ENCODE data around the gene WFDC9. TPM values are rescaled to one million over a fixed set of nuclear protein-coding genes. Genes with fewer than 3 reads are reported as not detected.

The WFDC9 gene
- total RNA-seq, 1 donor from 2014 or later: not detected

- Mint-ChIP-seq H3K4me3 (ENCODE audit: unreplicated experiment) (no peak overlapping the region), H3K27me3 (ENCODE audit: unreplicated experiment) (no peaks in the 10 kb centered on the region), H3K27ac (ENCODE audit: unreplicated experiment) (no peak overlapping the region), H3K9me3 (ENCODE audit: unreplicated experiment) (no peaks in the 10 kb centered on the region), H3K4me1 (ENCODE audit: unreplicated experiment) (no peaks in the 10 kb centered on the region), H3K36me3 (ENCODE audit: low read depth, unreplicated experiment) (no peaks in the 10 kb centered on the region)
- no peak for DNase-seq (ENCODE audit: low spot score)
- TF ChIP-seq, protein P1, sequence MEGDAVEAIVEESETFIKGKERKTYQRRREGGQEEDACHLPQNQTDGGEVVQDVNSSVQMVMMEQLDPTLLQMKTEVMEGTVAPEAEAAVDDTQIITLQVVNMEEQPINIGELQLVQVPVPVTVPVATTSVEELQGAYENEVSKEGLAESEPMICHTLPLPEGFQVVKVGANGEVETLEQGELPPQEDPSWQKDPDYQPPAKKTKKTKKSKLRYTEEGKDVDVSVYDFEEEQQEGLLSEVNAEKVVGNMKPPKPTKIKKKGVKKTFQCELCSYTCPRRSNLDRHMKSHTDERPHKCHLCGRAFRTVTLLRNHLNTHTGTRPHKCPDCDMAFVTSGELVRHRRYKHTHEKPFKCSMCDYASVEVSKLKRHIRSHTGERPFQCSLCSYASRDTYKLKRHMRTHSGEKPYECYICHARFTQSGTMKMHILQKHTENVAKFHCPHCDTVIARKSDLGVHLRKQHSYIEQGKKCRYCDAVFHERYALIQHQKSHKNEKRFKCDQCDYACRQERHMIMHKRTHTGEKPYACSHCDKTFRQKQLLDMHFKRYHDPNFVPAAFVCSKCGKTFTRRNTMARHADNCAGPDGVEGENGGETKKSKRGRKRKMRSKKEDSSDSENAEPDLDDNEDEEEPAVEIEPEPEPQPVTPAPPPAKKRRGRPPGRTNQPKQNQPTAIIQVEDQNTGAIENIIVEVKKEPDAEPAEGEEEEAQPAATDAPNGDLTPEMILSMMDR (IDR thresholded peaks at IDR 0.05; ENCODE audit: unreplicated experiment): no peak
Observed at GRCh38 chr20:45617591-45617990, 13.5 kb downstream of the WFDC9 start.

- Mint-ChIP-seq H3K9me3 (ENCODE audit: unreplicated experiment) (peaks cover 3% of the 10 kb centered on the region), H3K27me3 (ENCODE audit: unreplicated experiment) (no peaks in the 10 kb centered on the region), H3K4me1 (ENCODE audit: unreplicated experiment) (peaks cover 4% of the 10 kb centered on the region), H3K27ac (ENCODE audit: unreplicated experiment) (no peak overlapping the region), H3K4me3 (ENCODE audit: unreplicated experiment) (no peak overlapping the region), H3K36me3 (ENCODE audit: low read depth, unreplicated experiment) (peaks cover 3% of the 10 kb centered on the region)
- TF ChIP-seq, protein P1 (IDR thresholded peaks at IDR 0.05; ENCODE audit: unreplicated experiment): no peak
- DNase-seq (ENCODE audit: low spot score): no peak
Observed at GRCh38 chr20:45612314-45612713, 18.8 kb downstream of the WFDC9 start.

- TF ChIP-seq, protein P1 (IDR thresholded peaks at IDR 0.05; ENCODE audit: unreplicated experiment): no peak
- Mint-ChIP-seq H3K27me3 (ENCODE audit: unreplicated experiment) (no peaks in the 10 kb centered on the region), H3K4me3 (ENCODE audit: unreplicated experiment) (no peak overlapping the region), H3K27ac (ENCODE audit: unreplicated experiment) (no peak overlapping the region), H3K36me3 (ENCODE audit: low read depth, unreplicated experiment) (peaks cover 3% of the 10 kb centered on the region), H3K9me3 (ENCODE audit: unreplicated experiment) (peaks cover 6% of the 10 kb centered on the region), H3K4me1 (ENCODE audit: unreplicated experiment) (peaks cover 4% of the 10 kb centered on the region)
- DNase-seq (ENCODE audit: low spot score): no peak
Observed at GRCh38 chr20:45611054-45611453, 20.0 kb downstream of the WFDC9 start.

- Mint-ChIP-seq H3K4me3 (ENCODE audit: unreplicated experiment) (no peak overlapping the region), H3K4me1 (ENCODE audit: unreplicated experiment) (peaks cover 4% of the 10 kb centered on the region), H3K9me3 (ENCODE audit: unreplicated experiment) (peaks cover 6% of the 10 kb centered on the region), H3K27me3 (ENCODE audit: unreplicated experiment) (no peaks in the 10 kb centered on the region), H3K36me3 (ENCODE audit: low read depth, unreplicated experiment) (peaks cover 7% of the 10 kb centered on the region), H3K27ac (ENCODE audit: unreplicated experiment) (no peak overlapping the region)
- TF ChIP-seq, protein P1 (IDR thresholded peaks at IDR 0.05; ENCODE audit: unreplicated experiment): no peak
- DNase-seq (ENCODE audit: low spot score): no peak
Observed at GRCh38 chr20:45607810-45608209, 23.3 kb downstream of the WFDC9 start.

DNA sequence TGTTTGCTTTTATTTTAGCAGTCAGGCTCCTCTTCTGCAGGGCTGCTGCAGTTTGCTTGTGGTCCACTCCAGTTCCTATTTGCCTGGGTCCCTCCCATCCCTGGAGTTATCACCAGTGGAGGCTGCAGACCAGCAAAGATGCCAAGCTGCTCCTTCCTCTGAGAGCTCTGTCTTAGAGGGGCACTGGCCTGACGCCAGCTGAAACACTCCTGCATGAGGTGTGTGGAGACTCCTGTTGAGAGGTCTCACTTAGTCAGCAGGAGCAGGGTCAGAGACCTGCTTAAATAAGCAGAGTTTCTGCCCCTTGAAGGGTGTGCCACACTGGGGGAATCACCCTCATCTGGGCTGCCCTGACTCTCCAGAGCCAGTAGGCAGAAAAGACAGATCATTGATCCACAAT, 35.8 kb downstream of the WFDC9 start:
- H3K9me3 Mint-ChIP-seq (ENCODE audit: unreplicated experiment): no peaks in the 10 kb centered on the region
- no peaks in the 10 kb centered on the region for H3K36me3 Mint-ChIP-seq (ENCODE audit: low read depth, unreplicated experiment)
- no peaks in the 10 kb centered on the region for H3K27me3 Mint-ChIP-seq (ENCODE audit: unreplicated experiment)
- H3K27ac Mint-ChIP-seq (ENCODE audit: unreplicated experiment): no peak overlapping the region
- H3K4me1 Mint-ChIP-seq (ENCODE audit: unreplicated experiment): no peaks in the 10 kb centered on the region
- H3K4me3 Mint-ChIP-seq (ENCODE audit: unreplicated experiment): no peak overlapping the region
- no peak for DNase-seq (ENCODE audit: low spot score)
- TF ChIP-seq, protein P1 (IDR thresholded peaks at IDR 0.05; ENCODE audit: unreplicated experiment): no peak

Measured in endothelial cell (in vitro differentiated cells).